Measurements from ENCODE around the gene IMP3. TPM values are rescaled to one million over a fixed set of nuclear protein-coding genes. Genes with fewer than 3 reads are reported as not detected.

Gene IMP3
- total RNA-seq, 1 experiment from 2014 or later: 77.8 TPM

- intact Hi-C loops (cut with micrococcal nuclease; ENCODE audit: unreplicated experiment): loop anchor here (5.0 to 10.0 kb wide), 3 partner anchors 136 to 276 kb away; partner anchors contain the start of genes MAN2C1 and SIN3A
- Mint-ChIP-seq H3K27ac (ENCODE audit: unreplicated experiment) (peak overlapping the region; percentile 84), H3K36me3 (ENCODE audit: insufficient read depth, unreplicated experiment) (peaks cover 46% of the 10 kb centered on the region), H3K4me3 (ENCODE audit: low read depth, unreplicated experiment) (peak overlapping the region; percentile 87), H3K9me3 (ENCODE audit: low read depth, unreplicated experiment) (no peaks in the 10 kb centered on the region), H3K4me1 (ENCODE audit: low read depth, unreplicated experiment) (peaks cover 35% of the 10 kb centered on the region), H3K27me3 (ENCODE audit: unreplicated experiment) (no peaks in the 10 kb centered on the region)
- TF ChIP-seq CTCF (IDR thresholded peaks at IDR 0.05; ENCODE audit: unreplicated experiment): no peak
- CTCF ChIA-PET: interaction anchor here (1.0 to 1.8 kb wide), 8 partner anchors 14 to 273 kb away, joined by 3 to 13 read pairs (median 4); partner anchors contain the start of gene MAN2C1
- DNase-seq: no peak
- BruUV-seq (replicated peaks): no TSS peak
These were observed 1.1 kb upstream of the IMP3 start for GRCh38 chr15:75641179-75641503.

GRCh38 chr15:75640483-75641178 lies 607 bp upstream of the IMP3 start:
- Mint-ChIP-seq H3K9me3 (ENCODE audit: low read depth, unreplicated experiment) (no peaks in the 10 kb centered on the region), H3K4me1 (ENCODE audit: low read depth, unreplicated experiment) (peaks cover 31% of the 10 kb centered on the region), H3K4me3 (ENCODE audit: low read depth, unreplicated experiment) (peak overlapping the region; percentile 87), H3K36me3 (ENCODE audit: insufficient read depth, unreplicated experiment) (peaks cover 49% of the 10 kb centered on the region), H3K27me3 (ENCODE audit: unreplicated experiment) (no peaks in the 10 kb centered on the region), H3K27ac (ENCODE audit: unreplicated experiment) (peak overlapping the region; percentile 84)
- TF ChIP-seq CTCF (IDR thresholded peaks at IDR 0.05; ENCODE audit: unreplicated experiment): no peak
- peak; percentile 60 for DNase-seq
- intact Hi-C loops (cut with micrococcal nuclease; ENCODE audit: unreplicated experiment): loop anchor here (5.0 to 10.0 kb wide), 3 partner anchors 136 to 276 kb away; partner anchors contain the start of genes MAN2C1 and SIN3A
- CTCF ChIA-PET: interaction anchor here (0.6 to 1.8 kb wide), 8 partner anchors 11 to 273 kb away, joined by 3 to 13 read pairs (median 4); partner anchors contain the start of gene MAN2C1
- TSS peak; percentile 88 for BruUV-seq (replicated peaks)

GRCh38 chr15:75639191-75639708 lies 774 bp downstream of the IMP3 start:
- Mint-ChIP-seq H3K4me3 (ENCODE audit: low read depth, unreplicated experiment) (peak overlapping the region; percentile 87), H3K9me3 (ENCODE audit: low read depth, unreplicated experiment) (no peaks in the 10 kb centered on the region), H3K27ac (ENCODE audit: unreplicated experiment) (peak overlapping the region; percentile 84), H3K27me3 (ENCODE audit: unreplicated experiment) (no peaks in the 10 kb centered on the region), H3K4me1 (ENCODE audit: low read depth, unreplicated experiment) (peaks cover 24% of the 10 kb centered on the region), H3K36me3 (ENCODE audit: insufficient read depth, unreplicated experiment) (peaks cover 49% of the 10 kb centered on the region)
- CTCF ChIA-PET: interaction anchor here (0.6 to 1.8 kb wide), 8 partner anchors 12 to 271 kb away, joined by 3 to 13 read pairs (median 4); partner anchors contain the start of genes MAN2C1 and SNUPN
- intact Hi-C loops (cut with micrococcal nuclease; ENCODE audit: unreplicated experiment): loop anchor here (5.0 kb wide), 1 partner anchor 43 kb away; no protein-coding TSS in a partner anchor
- BruUV-seq (replicated peaks): TSS peak; percentile 87
- DNase-seq: no peak
- TF ChIP-seq CTCF (IDR thresholded peaks at IDR 0.05; ENCODE audit: unreplicated experiment): no peak

GRCh38 chr15:75637245-75638009 lies 2.6 kb downstream of the IMP3 start:
- H3K9me3 Mint-ChIP-seq (ENCODE audit: low read depth, unreplicated experiment): no peaks in the 10 kb centered on the region
- CTCF ChIA-PET: interaction anchor here (0.7 to 1.4 kb wide), 11 partner anchors 10 to 269 kb away, joined by 3 to 11 read pairs (median 5); partner anchors contain the start of gene SNX33
- peak overlapping the region; percentile 21 for H3K4me3 Mint-ChIP-seq (ENCODE audit: low read depth, unreplicated experiment)
- TF ChIP-seq CTCF (IDR thresholded peaks at IDR 0.05; ENCODE audit: unreplicated experiment): no peak
- BruUV-seq (replicated peaks): no TSS peak
- peaks cover 49% of the 10 kb centered on the region for H3K36me3 Mint-ChIP-seq (ENCODE audit: insufficient read depth, unreplicated experiment)
- no peaks in the 10 kb centered on the region for H3K27me3 Mint-ChIP-seq (ENCODE audit: unreplicated experiment)
- intact Hi-C loops (cut with micrococcal nuclease; ENCODE audit: unreplicated experiment): loop anchor here (5.0 kb wide), 1 partner anchor 45 kb away; no protein-coding TSS in a partner anchor
- H3K27ac Mint-ChIP-seq (ENCODE audit: unreplicated experiment): peak overlapping the region; percentile 9
- H3K4me1 Mint-ChIP-seq (ENCODE audit: low read depth, unreplicated experiment): peaks cover 24% of the 10 kb centered on the region
- DNase-seq: no peak

All from Calu3 (cell line).